ENCODE data around the gene GPATCH11.

Gene GPATCH11

DNA sequence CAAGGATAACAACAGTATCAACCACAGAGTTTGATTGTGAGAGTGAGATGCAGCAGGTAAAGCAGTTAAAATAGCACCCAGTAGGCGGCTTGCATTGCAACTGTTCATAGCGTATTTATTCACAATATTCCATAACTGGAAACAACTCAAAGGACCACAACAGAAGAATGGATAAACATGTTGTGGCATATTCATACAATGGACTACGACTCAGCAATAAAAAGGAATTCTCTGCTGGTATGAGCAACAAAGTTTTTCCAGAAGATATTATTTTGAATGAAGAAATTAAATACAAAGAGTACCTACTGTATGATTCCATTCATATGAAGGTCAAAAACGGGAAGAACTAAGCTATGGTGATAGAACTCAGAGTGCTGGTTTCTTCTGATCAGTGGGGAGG, 25.2 kb downstream of the GPATCH11 start:
- no peak for DNase-seq (ENCODE audit: low read depth in 2 of 2)

DNA sequence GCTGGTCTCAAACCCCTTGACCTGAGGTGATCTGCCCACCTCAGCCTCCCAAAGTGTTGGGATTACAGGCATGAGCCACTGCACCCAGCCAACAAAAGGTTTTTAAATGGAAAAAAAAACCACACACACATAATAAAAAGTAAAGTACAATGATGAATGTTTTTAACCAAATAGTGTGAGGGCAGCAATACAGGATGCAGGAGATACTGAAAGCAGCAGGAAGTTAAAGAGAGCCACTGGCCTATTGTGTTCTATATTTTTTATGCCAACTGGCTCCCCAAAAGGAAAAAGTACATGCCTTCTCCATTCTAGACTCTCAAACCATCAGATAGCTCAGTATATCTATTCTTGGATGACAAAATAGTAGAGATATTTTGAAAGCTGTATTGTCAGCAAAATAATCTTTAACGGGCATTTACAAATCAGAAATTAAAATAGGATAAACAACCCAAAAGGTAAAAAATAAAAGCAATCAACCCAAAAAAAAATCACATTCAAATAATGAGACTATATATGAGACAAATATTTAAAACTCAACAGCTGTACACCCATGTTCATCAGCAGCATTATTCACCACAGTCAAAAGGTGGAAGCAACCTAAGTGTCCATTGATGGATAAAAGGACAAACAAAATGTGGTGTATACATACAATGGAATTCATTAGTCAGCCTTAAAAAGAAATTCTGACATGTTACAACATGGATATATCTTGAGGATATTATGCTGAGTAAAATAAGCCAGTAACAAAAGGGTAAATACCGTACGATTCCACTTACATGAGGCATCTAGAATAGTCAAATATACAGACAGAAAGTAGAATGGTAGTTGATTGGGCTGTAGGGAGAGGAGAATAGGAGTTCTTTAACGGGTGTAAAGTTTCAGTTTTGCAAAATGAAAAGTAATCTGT, 26.2 kb downstream of the GPATCH11 start:
- no peak for DNase-seq (ENCODE audit: low read depth in 2 of 2)

DNA sequence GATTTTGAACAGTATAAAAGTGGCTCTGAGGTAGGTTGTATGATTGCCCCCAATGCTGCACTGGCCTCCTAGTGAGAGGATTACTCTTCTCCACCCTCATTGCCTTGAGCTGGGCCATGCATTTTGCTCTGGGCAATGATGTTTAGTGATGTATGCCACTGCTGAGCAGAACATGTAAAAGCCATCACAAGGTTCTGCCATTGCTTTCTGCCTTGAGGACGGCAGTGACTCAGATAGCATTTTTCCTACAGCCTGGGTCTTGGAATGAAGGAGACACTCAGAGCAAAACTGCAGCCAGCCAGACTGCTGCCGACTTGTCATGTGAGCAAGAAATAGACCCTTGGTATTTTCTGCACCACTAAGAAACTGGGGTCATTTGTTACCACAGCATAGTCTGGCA, 27.6 kb downstream of the GPATCH11 start:
- no peak for DNase-seq (ENCODE audit: low read depth in 2 of 2)

DNA sequence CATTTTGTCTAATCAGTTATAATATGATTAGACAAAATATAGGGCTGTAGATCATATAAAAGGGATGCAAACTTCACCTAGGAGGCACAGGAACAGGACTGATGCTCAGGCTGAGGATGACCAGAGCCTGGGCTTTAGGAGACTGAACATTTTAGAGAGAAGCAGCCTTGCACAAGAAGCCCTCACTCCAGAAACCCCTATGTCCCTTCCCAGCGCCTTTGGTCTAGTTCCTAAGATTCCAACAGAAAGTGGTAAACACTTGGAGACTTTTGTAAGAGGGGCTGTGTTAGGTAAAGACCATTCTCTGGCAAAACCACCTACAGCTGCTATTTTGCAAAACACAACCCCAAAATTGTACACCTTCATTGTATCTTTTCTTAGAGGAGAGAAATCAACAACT, 33.2 kb downstream of the GPATCH11 start:
- no peak for DNase-seq (ENCODE audit: low read depth in 2 of 2)

DNA sequence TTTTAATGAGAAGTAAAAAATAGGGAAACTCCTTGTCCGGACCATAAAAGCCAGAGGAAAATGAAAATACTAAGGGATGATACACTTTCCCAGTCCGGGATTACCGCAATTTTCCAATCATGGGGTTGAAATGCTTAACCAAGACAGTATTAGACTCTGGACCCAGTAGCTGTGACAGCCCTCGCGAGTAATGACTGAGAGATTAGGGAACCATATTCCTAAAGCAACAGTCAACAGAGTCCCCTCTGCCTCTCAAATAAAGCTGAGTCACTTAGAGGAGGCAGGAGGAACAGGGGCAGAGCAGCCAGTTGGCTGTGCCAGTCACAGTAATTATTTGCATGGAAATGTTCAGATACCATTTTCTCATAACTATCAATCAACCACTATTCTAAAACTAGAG, 34.8 kb downstream of the GPATCH11 start:
- no peak for DNase-seq (ENCODE audit: low read depth in 2 of 2)

- no peak for DNase-seq (ENCODE audit: low read depth in 2 of 2)
Observed at GRCh38 chr2:37125416-37125815, 41.1 kb downstream of the GPATCH11 start.

GRCh38 chr2:37132914-37133313, 48.6 kb downstream of the GPATCH11 start:
- DNase-seq (ENCODE audit: low read depth in 2 of 2), result no peak

- DNase-seq (ENCODE audit: low read depth in 2 of 2), result no peak
Observed at GRCh38 chr2:37142546-37142945, 58.2 kb downstream of the GPATCH11 start.

DNA sequence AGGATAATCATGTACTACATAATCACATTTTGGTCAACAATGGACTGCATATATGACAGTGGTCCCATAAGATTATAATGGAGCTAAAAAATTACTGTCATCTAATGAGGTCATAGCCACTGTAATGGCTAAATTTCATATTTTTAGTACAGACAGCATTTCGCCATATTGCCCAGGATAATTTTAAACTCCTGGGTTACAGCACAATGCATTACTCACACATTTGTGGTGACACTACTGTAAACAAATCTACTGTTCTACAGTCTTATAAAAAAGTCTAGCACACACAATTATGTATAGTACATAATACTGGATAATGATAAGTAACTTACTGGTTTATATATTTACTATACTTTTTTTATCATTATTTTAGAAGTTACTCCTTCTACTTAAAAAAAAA, 59.7 kb downstream of the GPATCH11 start:
- no peak for DNase-seq (ENCODE audit: low read depth in 2 of 2)

GRCh38 chr2:37146062-37146461, 61.7 kb downstream of the GPATCH11 start:
- DNase-seq (ENCODE audit: low read depth in 2 of 2), result no peak

GRCh38 chr2:37148325-37148724, 64.0 kb downstream of the GPATCH11 start:
- DNase-seq (ENCODE audit: low read depth in 2 of 2), result no peak
